Measurements from ENCODE around the gene ICA1.

ICA1 gene

DNA sequence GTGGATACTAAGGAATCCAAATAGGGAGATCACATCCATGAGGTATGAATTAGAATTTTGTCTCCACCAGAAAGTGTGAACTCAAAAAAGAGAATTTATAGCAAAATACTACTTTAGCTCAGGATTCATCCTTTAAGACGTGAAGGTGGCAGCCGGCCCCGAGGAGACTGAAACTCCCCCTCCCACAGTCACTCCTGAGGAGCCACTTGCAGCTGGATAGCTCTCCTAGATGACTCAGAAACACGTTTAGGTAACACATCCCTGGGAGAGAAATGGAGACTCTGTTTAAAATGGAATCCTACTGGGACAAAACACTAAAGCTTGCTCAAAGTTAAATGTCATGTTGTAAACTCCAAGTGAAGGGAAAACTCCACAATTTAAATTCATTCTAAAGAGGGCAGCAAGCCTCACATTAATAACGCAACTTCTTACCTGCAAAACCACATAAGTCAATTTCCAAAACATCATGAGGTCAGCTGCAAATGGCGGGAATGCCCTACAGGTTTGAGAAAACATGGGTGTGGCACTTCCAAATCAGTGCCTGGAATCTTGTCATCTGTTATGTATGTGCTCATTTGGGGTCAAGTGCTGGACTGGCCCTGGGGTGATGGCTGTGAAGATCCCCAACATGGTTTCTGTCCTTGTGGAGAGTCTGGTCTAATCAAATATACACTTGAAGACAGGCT lies 46.2 kb downstream of the ICA1 start:
- no peak for DNase-seq (ENCODE audit: extremely low read depth, low read depth)
- H3K4me3 ChIP-seq (replicated peaks; ENCODE audit: low read depth, low read length), result no peak overlapping the region
- TF ChIP-seq, protein P1, sequence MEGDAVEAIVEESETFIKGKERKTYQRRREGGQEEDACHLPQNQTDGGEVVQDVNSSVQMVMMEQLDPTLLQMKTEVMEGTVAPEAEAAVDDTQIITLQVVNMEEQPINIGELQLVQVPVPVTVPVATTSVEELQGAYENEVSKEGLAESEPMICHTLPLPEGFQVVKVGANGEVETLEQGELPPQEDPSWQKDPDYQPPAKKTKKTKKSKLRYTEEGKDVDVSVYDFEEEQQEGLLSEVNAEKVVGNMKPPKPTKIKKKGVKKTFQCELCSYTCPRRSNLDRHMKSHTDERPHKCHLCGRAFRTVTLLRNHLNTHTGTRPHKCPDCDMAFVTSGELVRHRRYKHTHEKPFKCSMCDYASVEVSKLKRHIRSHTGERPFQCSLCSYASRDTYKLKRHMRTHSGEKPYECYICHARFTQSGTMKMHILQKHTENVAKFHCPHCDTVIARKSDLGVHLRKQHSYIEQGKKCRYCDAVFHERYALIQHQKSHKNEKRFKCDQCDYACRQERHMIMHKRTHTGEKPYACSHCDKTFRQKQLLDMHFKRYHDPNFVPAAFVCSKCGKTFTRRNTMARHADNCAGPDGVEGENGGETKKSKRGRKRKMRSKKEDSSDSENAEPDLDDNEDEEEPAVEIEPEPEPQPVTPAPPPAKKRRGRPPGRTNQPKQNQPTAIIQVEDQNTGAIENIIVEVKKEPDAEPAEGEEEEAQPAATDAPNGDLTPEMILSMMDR (IDR thresholded peaks at IDR 0.05; ENCODE audit: low read depth, low read length, missing control alignments), result no peak

DNA sequence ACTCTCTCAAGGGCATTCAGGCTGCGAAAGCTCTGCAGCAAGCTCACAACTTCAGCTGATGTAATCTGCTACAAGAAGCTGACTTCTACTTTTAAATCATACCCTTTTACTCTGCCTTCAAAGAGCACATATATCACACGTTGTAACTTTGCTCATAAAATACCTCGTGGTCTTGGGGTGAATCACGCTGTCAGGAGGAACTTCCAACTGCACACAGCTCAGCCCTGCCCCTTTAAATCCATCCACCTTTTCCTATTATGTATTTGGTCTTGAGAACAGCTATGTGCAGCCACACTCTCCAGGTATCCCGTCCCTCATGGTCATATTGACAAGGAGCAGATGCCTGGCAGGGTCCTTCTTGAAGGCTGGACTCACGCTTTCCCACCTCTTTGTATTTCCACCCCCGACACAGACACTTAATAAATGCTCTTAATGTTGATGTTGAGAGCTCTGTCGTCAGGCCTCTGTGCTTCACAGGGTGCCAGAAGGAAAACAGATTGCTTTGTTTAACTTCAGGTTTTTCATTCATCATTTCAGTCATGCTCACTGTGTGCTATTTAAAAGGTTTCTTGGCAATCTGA lies 47.6 kb downstream of the ICA1 start:
- TF ChIP-seq, protein P1 (IDR thresholded peaks at IDR 0.05; ENCODE audit: low read depth, low read length, missing control alignments), result no peak
- peak; percentile 32 for DNase-seq (ENCODE audit: extremely low read depth, low read depth)
- no peak overlapping the region for H3K4me3 ChIP-seq (replicated peaks; ENCODE audit: low read depth, low read length)

DNA sequence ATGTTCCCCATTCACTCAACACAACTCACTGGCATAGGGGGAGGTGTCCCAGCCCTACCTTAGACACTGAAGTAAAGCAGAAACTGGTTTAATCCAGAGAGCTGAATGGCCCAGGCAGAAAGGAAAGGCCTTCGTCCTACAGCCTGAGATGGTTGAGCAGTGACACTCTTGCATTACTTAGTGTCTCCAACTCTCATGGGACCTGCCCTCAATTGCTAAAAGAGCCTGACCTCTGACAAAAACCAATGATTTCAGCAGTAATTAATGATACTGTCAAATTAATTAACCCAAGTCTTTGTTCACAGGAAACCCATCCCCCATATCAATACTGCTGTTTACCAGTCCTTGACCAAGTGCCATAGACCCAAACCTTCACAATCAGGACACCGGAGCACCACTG lies 48.6 kb downstream of the ICA1 start:
- no peak for DNase-seq (ENCODE audit: extremely low read depth, low read depth)
- no peak overlapping the region for H3K4me3 ChIP-seq (replicated peaks; ENCODE audit: low read depth, low read length)
- TF ChIP-seq, protein P1 (IDR thresholded peaks at IDR 0.05; ENCODE audit: low read depth, low read length, missing control alignments), result no peak

DNA sequence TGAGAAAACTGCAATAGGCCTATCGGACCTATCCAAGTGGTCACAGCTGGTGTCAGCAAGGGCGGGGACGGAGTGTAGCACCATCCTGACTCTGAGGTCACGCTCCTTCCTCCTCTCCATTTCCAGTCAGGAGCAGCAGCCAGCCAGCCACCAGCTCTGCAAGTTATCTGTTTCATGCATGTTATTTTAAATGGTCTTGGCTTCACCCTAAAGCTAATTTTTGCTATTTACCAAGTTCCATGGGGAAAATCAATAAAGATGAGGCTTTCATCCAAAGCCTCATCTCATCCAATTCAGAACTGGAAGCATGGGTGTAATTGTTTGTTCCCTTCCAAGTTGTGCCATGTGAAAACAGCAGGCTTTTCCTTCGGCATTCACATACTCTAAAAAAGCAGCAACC lies 49.3 kb downstream of the ICA1 start:
- TF ChIP-seq, protein P1 (IDR thresholded peaks at IDR 0.05; ENCODE audit: low read depth, low read length, missing control alignments), result no peak
- DNase-seq (ENCODE audit: extremely low read depth, low read depth), result no peak
- no peak overlapping the region for H3K4me3 ChIP-seq (replicated peaks; ENCODE audit: low read depth, low read length)

DNA sequence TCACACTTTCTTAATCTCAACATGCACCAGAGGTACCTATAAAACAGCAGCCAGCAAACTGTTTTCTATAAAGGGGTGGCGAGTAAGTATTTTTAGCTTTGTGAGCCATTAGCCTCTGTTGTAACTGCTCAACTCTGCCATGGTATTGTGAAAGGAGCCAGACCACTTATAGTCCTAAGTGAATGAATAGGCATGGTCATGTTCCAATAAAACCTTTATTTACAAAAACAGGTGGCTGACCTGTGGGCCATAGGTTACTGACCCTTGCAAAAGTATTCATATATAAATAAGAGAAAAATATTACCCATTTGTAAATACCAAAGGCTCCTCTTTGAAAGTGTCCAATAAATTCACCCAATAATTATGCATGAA lies 50.3 kb downstream of the ICA1 start:
- H3K4me3 ChIP-seq (replicated peaks; ENCODE audit: low read depth, low read length), result no peak overlapping the region
- DNase-seq (ENCODE audit: extremely low read depth, low read depth), result no peak
- TF ChIP-seq, protein P1 (IDR thresholded peaks at IDR 0.05; ENCODE audit: low read depth, low read length, missing control alignments), result no peak

DNA sequence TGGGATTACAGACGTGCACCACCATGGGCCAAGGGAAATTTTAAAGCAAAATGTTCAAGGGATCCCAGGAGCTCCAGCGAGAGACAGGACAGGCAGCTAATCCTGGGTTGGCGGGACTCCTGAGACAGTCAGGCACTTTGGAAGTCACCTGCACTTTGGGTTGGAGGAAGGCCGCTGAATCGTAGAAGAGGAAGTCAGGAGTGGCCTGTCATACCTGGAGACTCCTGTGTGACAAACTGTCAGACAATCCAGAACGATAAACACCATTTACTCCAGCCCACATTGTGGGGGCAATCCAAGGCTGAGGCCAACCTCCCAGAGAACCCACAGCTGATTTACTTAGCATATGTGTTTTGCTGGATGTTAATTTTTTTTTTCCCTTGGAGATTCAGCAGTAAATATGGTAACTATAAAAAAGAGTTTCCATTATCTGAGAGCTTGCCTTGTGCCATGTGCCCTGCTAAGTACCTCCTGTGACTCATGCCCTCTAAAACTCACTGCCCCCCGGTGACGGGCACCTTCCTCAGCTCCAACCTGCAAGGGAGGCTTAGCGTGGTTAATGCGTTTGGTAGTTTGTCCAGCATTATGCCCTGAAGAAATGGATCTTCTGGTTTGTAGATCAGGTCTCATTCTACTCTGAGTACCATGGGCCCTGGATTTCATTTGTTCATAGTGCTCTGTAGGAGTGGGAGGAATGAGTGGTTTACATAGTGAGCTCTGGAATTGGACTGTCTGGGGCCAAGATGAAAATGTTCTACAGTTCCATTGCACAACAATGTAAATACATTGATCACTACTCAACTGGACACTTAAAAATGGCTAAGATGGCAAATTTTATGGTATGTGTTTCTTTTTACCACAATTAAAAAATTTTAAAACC lies 50.9 kb downstream of the ICA1 start:
- DNase-seq (ENCODE audit: extremely low read depth, low read depth), result no peak
- TF ChIP-seq, protein P1 (IDR thresholded peaks at IDR 0.05; ENCODE audit: low read depth, low read length, missing control alignments), result no peak
- H3K4me3 ChIP-seq (replicated peaks; ENCODE audit: low read depth, low read length), result no peak overlapping the region

Measured in HFF-Myc (cell line).